ENCODE measurements around the gene CCDC146.

DNA sequence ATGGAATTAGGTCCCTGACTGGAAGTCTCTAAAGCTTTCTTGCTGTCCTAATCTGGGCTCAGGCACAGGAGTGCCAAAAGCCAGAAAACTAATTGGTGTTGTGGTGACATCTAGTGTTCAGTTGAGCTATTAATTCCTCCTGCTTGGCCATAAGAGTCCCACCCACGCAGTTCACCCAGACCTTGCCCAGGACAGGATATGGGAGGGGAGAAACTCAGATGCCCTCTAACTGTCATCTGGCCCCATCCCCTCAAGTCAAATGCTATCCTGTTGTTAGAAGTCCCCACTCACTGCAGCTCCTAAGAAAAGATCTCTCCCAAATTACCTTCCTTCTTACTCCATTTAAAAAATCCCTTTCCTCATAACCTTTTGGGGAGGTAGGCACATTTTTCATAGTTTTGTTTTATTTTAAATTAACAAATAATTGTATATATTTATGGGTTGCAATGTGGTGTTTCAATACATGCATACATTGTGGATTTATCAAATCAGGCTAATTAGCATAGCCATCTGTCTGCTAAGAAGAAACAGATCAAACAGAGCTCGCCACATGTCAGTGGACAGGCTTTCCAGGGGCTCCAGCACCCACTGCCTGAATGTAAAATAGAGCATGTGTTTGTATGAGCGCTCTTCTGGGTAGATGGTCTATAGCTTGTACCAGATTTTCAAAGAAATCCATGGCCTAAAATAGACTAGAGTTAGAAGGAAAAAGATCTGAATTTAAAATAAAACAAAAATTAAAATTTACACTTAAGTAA, 209.7 kb downstream of the CCDC146 start:
- TF ChIP-seq, protein P1, sequence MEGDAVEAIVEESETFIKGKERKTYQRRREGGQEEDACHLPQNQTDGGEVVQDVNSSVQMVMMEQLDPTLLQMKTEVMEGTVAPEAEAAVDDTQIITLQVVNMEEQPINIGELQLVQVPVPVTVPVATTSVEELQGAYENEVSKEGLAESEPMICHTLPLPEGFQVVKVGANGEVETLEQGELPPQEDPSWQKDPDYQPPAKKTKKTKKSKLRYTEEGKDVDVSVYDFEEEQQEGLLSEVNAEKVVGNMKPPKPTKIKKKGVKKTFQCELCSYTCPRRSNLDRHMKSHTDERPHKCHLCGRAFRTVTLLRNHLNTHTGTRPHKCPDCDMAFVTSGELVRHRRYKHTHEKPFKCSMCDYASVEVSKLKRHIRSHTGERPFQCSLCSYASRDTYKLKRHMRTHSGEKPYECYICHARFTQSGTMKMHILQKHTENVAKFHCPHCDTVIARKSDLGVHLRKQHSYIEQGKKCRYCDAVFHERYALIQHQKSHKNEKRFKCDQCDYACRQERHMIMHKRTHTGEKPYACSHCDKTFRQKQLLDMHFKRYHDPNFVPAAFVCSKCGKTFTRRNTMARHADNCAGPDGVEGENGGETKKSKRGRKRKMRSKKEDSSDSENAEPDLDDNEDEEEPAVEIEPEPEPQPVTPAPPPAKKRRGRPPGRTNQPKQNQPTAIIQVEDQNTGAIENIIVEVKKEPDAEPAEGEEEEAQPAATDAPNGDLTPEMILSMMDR (IDR thresholded peaks at IDR 0.05) = peak; percentile 71
- TF ChIP-seq EZH2 (IDR thresholded peaks at IDR 0.05) = no peak
